ENCODE data around the gene AP2B1. TPM values are rescaled to one million over a fixed set of nuclear protein-coding genes. Genes with fewer than 3 reads are reported as not detected.

The AP2B1 gene
- polyA plus RNA-seq, 4 donors: 117 to 136 (median 121) TPM

DNA sequence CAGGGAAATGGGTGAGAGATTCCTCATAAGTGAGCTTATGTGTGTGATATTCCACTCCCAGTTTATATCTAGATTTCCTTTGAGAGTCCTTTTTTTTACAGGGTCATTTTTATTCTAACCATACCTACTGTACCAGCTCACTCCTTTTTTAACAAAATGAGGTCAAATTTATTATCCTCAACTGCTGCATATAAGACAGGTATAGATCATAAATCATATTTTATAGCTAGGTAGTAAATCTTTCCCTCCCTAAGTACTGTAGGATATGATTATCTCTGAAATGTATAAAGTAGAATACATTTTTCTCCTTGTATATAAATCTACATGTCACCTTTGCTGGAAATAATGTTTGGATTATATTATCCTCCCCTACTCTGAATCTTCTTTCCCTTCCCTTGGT lies 31.5 kb downstream of the AP2B1 start:
- DNase-seq (ENCODE audit: low read depth in 4 of 4, low spot score in 2 of 4): no peak

DNA sequence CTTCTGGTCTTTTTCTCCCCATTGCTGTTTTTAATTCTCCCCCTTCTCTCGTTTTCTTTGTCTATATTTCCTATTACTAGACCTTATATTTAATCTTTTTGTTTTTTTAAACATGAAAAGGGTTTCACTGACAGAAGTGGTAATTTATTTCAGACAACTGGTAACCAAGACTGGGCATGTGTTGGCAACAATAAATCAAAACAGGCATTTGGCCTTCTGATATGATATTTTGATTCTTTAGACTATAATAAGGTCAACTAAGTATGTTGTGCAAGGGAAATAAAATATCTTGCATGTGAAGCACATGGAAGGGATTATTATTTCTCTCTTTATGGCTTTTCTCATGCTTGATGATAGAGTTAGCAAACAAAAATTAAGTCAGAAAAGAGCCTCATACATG lies 34.6 kb downstream of the AP2B1 start:
- DNase-seq (ENCODE audit: low read depth in 4 of 4, low spot score in 2 of 4): no peak

DNA sequence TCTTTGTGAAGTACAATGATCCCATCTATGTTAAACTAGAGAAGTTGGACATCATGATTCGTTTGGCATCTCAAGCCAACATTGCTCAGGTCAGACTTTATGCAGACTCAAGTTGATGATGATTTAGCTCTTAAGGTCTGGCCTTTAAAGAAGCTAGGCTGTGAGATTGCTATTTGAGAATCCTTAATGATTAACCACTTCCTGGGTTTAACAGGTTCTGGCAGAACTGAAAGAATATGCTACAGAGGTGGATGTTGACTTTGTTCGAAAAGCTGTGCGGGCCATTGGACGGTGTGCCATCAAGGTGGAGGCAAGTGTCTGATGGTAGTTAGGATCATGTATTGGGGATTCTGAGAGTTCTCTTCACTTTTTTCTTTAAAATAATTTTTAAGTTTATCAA lies 40.3 kb downstream of the AP2B1 start:
- no peak for DNase-seq (ENCODE audit: low read depth in 4 of 4, low spot score in 2 of 4)

DNA sequence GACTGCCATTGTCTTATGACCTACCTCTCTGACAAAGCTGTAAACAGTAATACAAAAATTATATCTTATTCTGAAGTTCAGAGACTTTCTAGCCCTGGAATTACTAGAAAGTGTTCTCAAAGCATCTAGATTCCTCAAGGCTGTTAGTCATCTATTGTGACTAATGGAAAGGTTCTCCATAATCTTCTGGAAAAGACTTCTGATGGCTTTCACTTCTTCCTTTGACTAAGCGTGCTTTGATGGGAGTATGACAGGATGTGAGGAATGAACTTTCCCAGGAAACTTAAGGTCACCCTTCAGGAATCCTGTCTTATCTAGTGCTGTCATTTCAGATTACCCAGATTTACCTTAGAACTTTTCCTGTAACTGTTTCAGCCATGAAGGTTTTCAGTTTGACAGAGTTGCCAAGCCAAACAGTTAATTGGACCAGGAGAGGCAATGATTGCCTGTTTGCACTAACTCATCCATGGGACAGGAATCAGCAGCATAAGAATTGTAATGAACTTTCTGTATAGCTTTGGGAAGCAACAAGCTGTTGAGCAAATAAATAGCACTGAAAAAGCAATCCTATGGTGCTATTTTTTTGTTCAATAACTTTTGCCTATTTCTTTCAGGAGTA lies 43.5 kb downstream of the AP2B1 start:
- no peak for DNase-seq (ENCODE audit: low read depth in 4 of 4, low spot score in 2 of 4)

DNA sequence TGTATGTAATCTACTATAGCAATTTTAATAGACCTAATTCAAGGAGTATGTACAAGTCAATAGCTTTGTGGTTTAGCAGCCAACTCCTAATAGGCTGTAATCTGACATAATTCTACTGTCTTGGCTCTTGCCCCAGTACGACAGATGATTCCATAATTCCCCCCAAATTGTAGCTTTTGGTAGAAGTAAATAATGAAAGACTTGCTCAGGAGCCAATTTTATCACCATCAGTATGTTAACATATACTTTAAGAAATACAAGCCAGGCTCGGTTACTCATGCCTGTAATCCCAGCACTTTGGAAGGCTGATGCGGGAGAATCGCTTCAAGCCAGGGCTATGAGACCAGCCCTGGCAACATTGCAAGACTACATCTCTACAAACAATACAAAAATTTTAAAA lies 53.9 kb downstream of the AP2B1 start:
- DNase-seq (ENCODE audit: low read depth in 4 of 4, low spot score in 2 of 4): no peak

DNA sequence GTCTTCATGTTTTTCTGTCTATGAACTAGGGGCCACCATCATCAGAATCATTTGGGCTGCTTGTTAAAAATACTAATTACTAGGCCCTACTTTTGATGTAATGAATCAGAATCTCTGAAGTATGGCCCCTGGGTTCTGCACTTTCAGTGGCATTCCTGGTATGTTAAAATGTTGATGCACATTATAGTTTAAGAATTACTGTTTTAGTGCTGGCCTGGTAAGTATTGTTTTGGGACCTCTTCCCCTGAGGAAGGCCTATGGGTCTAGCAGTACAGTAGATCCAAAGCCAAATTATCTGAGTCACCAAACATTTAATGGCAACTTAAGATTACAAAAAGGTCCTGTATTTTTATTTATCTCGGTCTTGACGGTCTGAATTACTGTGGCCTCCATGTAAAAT lies 58.8 kb downstream of the AP2B1 start:
- DNase-seq (ENCODE audit: low read depth in 4 of 4, low spot score in 2 of 4): no peak

DNA sequence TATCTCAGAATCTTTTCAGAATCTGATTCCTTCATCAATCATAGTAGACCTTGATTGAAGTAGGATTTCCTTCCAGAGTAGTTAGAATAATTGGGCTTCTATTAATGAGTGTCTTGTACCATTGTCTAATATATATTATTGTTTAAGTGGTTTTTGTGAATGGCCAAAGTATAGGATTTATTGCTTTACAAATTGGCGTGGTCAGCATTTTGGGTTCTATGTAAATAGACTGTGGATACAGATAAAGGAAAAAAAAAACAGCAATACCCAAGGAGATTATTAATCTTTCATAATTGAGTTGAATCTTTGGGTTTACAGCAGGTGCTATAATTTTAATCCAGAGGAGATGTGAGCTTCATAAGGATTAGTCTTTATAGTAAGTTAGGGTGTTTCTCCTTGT lies 64.3 kb downstream of the AP2B1 start:
- no peak for DNase-seq (ENCODE audit: low read depth in 4 of 4, low spot score in 2 of 4)

DNA sequence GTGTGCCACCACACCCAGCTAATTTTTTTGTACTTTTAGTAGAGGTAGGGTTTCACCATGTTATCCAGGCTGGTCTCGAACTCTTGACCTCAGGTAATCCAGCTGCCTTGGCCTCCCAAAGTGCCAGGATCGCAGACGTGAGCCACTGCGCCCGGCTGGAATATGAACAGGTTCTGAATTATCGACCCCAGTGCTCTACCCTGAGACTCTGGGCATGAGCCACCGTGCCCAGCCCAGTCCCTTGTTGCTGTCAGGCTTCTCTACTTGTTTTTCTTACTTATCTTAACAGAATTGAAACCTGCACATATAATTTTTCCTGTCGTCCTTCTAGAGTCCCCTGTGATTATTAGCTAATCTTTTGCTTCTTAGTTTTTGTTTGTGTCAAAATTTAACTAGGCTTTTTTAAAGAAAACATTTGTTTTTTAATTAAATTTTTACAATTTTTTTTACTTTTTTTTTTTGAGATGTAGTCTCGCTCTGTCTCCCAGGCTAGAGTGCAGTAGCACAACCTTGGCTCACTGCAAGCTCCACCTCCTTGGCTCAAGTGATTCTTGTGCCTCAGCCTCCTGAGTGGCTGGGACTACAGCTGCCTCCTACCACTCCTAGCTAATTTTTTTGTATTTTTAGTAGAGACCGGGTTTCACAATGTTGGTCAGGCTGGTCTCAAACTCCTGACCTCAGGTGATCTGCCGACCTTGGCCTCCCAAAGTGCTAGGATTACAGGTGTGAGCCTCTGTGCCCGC lies 66.7 kb downstream of the AP2B1 start:
- DNase-seq (ENCODE audit: low read depth in 4 of 4, low spot score in 2 of 4): no peak

DNA sequence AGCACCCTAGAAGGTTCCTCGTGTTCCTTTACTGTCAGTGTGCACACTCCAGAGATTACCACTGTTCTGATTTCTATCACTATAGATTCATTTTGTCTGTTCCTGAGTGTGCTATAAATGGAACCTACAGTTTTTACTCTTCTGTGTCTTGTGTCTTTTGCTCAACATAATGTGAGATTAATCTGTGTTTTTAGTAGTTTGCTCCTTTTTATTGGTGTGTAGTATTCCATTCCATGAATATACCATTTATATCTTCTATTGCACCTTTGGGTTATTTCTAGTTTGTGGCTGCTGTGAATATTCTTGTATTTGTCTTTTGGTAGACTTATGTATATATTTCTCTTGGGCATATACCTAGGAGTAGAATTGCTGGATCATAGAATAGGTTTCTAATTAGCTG lies 68.2 kb downstream of the AP2B1 start:
- no peak for DNase-seq (ENCODE audit: low read depth in 4 of 4, low spot score in 2 of 4)

DNA sequence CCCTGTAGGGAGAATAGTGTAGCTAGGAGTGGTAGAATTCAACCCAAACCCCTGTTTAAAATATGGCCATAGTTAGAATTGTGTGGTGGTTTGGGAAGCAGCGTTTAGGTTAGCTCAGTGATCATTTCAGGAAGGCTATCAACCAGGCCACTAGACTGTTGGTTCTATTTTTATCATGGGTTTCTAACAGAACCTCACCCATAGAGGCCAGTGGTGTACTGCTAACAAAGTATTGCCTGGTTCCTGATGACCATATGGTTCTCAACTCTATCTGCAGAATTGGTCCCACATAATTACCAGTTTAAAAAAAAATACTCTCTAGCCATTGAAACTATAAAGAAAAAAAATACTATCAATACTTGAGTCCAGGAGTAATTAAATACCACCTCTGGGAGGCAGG lies 73.8 kb downstream of the AP2B1 start:
- no peak for DNase-seq (ENCODE audit: low read depth in 4 of 4, low spot score in 2 of 4)

DNA sequence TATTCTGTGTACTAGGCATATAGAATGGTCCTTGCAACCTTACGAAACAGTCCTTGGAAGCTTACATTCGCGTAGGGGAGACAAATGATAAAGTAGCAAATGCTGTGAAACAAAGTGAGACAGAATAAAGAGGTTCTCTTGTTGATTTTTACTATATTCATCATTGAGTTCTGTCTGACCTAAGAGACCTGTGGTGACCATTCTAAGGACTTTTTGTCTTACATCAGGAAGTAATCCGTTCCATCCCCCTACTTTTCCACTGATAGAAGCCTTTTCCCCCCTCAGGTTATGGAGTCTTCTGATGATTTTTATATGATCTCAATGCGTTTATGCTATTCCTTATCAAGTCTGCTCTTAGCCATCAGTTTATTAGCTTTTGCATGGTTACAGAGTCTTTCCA lies 77.6 kb downstream of the AP2B1 start:
- DNase-seq (ENCODE audit: low read depth in 4 of 4, low spot score in 2 of 4): no peak

DNA sequence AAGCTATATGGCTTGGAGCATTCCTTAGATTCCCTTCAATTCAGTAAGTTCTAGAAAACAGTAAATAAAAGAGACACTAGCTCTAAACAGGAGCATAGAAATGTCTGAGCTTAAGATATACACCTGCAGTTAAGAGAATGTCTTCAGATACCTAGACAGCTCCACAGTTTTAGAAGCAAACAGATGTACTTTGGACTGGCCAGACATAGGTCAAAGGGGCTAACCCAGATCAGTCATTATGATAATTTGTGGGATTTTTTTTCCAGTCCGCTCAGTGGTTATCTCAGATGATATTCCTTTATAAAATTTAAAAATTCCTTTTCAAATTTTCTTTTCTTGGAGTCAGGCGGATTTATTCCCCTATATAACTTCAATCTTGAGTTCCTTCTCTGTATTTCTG lies 78.5 kb downstream of the AP2B1 start:
- no peak for DNase-seq (ENCODE audit: low read depth in 4 of 4, low spot score in 2 of 4)

DNA sequence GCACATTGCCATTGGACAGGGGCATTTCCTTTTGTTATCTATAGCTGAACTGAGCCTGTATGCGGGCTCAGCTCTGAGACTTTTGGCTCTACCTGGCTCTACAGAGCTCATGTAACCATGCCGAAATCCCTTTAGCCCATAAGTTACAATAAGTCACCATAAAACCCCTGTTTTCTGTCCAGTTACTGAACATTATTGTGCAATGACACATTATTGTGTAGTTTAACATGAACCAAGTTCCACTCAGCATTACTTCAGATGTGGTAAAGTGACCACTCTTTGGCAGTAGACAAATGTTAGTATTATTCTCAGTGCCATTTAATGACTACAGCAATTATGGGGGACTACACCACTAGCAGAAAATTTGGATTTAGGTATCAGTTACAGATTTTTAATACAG lies 78.9 kb downstream of the AP2B1 start:
- DNase-seq (ENCODE audit: low read depth in 4 of 4, low spot score in 2 of 4): no peak

DNA sequence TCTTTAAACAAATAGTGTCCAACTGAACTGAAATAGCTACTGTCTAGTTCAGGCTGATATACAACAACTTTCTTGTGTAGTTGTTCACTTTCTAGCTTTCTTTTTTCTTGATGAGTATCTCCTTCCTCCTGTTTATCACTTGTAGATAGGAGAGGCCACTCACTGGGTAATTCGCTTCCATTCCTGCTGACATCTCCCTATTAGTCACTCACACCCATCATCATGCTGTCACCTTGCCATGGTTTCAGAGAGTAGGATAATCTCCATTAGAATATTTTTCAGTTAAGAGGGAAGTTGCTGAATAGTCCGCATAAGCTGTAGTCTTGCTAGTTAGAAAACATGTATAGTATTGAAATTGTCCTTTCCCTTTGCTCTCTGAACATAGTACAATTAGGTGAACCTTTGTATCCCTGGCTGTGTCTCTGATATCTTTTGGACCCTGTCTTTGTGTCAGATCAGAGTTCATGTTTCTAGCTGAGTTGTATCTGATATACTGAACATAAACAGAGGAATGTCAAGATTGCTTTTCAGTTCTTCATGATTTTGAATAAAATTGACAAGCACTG lies 79.9 kb downstream of the AP2B1 start:
- no peak for DNase-seq (ENCODE audit: low read depth in 4 of 4, low spot score in 2 of 4)

DNA sequence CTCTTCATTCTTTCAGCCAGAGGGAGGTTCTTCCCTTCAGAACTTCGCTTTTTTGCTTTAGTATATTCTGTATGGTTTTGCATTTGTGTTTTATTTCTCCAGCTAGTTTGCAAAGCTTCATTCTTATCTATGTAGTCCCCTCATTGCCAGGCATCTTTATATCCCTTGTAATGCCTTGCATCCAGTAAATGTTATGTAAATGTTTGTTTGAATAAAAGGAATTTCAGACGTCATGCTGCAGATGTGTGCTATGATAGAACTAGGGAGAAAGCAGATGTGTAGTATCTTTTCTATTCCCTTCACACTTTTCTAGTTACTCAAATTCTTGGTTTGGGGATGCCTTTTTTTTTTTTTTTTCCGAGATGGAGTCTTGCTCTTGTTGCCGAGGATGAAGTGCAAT lies 81.7 kb downstream of the AP2B1 start:
- DNase-seq (ENCODE audit: low read depth in 4 of 4, low spot score in 2 of 4): no peak

DNA sequence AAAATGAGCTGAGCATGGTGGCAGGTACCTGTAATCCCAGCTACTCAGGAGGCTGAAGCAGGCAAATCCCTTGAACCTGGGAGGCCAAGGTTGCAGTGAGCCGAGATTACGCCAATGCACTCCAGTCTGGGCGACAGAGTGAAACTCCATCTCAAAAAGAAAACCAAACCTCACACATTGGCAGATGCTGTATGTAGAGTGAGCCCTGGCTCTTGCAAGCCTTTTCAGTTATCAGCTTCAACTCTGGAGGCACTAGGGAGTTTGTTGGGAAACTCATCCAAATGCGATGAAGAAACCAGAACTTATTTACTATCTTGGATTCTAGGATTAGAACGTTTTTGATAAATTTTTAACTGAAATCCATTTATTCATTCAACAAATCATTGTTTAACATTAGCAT lies 87.4 kb downstream of the AP2B1 start:
- no peak for DNase-seq (ENCODE audit: low read depth in 4 of 4, low spot score in 2 of 4)

DNA sequence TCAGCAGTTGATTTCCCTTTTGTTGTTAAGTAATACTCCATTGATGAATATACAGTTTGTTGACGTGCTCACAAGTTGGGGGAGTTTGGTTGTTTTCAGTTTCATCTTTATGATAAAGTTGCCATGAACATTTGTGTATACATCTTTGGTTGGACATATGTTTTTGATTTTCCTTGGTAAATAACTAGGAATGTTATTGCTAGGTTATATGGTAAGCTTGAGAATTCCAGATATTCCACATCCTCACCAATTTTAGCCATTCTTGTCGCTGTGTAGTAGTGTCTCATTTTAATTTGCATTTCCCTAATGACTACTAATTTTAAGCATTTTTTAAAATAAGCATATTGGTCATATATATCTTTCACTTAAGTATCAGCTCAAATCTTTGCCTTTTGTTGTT lies 89.3 kb downstream of the AP2B1 start:
- no peak for DNase-seq (ENCODE audit: low read depth in 4 of 4, low spot score in 2 of 4)

DNA sequence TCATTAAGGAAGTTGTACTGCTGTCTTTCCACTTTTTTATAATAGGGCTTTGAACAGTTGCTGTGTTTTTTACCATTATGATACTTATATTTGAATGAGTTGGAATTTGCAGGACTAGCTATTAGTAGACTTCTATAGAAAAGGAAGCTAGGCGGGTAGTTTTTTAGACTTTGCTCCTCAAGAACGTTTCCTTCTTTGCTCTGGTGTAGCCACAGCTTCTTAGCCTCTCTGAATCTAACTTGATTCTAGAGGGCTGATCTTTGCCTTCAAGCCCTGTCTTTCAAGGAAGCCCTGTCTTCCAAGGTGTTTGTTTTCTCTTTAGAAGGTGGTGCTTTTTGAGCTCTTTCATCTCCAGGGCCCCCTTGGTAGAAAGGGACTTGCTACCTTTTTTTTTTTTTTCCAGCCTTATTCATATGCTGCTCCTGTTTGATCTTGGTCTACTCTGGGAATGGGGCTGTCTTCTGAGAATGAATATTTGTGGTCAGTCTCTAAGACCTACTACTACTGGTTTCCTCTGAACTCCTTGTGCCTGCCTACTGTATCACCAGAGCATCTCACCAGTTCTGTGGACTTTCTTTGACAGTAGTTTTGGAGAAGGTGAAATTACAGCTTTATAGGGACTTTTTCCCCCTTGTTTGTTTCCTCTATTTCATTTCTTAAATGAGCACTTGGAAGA lies 92.0 kb downstream of the AP2B1 start:
- no peak for DNase-seq (ENCODE audit: low read depth in 4 of 4, low spot score in 2 of 4)

DNA sequence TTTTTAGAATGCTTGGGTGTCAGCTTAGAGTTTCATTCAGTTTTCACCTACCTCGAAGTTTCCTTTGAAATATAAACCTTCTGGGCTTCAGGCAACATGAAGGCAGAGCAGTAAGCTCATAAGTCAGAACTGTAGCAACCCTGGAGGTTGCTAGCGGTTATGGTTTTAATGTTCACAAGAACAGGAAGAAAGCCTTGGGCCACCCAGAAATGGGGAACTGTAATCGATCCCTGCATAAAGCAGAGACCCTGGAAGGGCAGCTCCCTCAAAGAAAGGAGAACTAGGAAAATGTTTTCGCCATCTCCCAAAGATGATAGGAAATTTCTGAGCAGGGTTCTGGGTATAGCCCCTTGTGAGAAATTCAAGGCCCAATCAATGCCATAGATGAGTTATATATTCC lies 96.5 kb downstream of the AP2B1 start:
- no peak for DNase-seq (ENCODE audit: low read depth in 4 of 4, low spot score in 2 of 4)

DNA sequence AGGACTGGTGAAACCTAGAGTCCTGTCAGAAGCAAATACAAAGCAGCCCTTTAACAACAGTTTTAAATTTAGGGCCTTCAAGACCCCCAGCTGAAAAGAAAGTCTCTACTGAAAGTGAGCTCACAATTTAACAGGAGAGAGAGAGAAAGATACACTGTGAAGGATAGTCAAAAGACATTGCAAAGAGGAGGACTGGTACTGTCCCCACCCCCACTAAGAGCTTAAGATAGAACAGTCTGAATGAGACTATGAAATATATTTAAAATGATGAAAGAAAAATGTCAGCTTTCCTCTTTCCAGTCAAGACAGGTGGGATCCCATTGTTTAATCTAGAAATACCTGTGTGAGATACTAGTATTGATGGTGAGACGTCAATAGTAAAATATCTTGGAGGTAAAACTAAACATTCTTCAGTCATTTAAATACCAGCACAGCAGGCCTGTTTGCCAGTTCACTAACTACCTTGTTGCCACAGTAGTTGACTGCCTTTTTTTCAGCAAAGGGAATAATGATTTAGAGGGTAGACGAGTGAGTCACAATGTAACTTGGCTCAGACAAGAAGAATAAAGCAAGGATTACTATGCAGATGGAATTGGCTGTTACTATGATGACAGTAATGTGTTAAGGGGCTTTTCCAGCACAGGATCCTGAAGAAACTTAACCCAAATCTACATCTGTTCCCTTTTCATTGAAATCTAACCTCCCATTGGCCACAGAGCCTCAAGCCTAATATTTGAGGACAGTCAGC lies 97.1 kb downstream of the AP2B1 start:
- no peak for DNase-seq (ENCODE audit: low read depth in 4 of 4, low spot score in 2 of 4)
